DMS79 treated with DMSO at 0.1 percent for 48 hours (cell line): ENCODE measurements around the gene IL19.

Experiments
- DNase-seq: peaks from one replicate; lab custom pipeline; 2025; lab: John Stamatoyannopoulos, UW

Gene IL19, protein sequence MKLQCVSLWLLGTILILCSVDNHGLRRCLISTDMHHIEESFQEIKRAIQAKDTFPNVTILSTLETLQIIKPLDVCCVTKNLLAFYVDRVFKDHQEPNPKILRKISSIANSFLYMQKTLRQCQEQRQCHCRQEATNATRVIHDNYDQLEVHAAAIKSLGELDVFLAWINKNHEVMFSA

DNA sequence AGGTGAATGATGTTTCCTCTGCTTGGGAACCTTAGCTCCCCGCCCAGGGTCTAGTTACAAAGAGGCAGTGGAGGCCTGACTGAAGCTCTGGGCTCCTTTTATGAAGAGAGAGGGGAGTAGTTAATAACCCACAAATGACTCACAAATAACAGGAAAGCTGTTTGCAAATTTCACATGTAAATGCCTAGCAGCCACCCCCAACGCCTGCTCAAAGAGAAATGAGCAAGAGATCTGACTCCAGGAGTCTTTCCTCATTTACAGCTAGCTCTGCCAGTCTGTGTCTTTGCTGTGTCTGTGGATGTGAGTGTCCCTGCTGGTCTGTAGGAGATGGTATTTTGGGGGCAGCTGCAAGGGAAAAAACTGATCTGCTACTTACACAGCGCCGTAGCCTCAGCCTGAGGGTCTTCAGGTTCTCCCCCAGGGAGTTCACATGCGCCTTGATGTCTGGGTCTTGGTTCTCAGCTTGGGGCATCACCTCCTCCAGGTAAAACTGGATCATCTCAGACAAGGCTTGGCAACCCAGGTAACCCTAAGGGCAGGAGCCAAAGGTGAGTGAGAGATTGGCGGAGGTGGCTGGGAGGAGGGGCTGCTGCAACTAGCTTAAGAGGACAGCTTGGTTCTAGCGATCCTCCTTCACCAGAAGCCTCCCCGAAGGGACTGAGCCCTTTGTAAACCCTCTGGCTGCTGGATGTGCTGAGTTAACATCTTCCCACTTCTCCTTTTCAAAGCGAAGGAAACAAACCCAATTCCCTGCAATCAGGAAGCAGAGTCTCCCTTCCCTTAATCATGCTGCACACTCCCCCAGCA is at the start of gene IL19:
Gene IL19 (plus strand): TSS at position 243 of the 807 bp plus-strand sequence. CDS start 65,890 bp downstream, outside the sequence.
- DNase-seq, result no peak

DNA sequence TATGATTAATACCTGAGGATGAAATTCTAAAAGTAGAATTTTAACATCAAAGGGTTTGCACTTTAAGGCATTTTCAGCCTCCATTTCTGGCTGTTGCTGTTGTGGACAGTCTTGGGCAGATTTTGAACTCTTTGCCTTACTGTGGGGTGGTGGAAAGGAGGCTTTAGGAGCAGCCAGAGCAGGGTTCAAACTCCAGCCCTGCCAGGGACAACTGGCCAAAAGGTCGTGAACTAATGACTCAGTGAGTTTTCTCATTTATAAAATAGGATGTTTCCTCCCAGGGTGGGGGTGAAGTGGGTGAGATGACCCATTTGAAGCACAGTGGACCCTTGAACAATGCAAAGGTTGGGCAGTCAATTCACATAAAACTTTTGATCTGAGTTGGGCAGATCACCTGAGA is 49.1 kb upstream of the IL19 start:
- DNase-seq, result no peak

DNA sequence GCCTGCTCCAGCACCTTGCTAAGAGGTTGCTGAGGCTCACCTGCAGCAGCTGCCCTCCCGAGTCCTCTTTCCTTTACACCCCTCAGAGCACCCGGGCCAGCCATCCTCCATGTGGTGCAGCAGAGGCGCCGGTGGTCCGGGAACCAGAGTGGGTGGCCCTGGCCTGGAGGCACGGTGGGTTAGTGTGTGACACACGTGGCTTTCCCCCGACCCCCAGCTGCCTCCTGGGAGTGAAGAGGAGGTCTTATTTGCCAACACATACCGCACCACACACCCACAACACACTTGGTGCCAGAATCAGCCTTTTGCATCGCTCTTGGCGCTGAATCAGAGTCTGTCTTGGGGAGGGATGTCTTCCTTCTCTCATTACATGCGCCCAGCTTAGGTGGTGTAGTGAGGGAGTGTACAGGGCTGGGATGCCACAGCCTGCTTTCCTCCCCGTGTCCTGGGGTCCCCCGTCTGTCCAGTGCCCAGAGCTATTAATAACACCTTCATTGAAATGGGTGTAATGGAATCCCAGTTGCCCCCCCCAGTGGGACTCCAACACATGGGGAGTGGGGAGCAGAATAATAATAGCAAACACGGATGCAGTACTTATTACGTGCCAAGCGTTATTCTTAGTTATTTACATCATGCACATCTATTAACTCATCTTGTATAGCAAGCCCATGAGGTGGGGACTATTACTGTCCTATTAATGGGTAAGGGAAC is 47.7 kb upstream of the IL19 start:
- DNase-seq, result no peak

DNA sequence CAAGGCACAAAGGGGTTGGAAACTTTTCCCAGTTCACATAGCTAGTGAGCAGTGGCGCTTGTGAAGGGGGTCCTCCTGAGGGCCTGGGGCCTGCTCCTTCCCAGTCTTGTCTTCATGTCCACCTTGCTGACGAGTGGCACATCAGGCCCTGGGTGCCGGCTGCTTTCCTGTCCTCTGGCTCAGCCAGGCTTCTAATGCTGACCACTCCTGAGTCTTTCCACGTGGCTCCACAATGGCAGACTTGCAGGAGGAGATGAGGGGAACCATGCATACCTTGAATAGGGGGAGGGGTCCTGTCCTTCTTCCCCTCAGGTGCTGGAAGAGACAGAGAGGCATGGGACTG is 47.1 kb upstream of the IL19 start:
- no peak for DNase-seq

DNA sequence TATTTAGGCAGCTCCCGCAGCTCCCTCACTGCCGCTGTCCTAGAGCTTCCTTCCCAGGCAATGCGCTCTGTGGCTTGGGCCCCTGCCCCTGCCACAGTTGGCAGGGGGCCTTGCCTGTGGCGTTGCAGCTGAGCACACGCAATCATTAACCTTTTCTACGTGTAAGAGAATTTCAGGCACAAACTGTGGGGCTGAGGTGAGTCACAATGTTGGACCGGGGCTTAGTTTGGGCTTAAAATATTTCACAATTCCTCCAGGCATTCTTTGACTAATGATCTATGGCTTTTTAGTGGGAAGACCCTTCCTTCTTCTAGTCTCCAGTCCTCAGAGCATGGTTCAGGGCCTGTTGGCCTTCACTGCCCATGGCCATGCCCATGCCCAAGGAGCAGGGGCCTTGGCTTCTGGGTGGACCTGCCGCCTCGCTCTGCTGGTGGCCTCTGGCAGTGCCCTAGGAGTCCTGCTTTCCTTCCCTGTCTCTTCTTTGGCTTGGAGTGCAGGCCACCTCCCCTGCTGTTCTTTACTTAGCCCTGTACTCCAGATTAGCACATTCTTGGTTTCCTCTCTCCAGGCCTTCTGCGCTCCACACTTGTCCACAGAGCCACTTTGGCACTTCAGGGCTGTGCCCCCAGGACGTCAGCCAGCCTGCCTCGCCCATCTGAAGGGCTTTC is 46.6 kb upstream of the IL19 start:
- DNase-seq, result no peak

DNA sequence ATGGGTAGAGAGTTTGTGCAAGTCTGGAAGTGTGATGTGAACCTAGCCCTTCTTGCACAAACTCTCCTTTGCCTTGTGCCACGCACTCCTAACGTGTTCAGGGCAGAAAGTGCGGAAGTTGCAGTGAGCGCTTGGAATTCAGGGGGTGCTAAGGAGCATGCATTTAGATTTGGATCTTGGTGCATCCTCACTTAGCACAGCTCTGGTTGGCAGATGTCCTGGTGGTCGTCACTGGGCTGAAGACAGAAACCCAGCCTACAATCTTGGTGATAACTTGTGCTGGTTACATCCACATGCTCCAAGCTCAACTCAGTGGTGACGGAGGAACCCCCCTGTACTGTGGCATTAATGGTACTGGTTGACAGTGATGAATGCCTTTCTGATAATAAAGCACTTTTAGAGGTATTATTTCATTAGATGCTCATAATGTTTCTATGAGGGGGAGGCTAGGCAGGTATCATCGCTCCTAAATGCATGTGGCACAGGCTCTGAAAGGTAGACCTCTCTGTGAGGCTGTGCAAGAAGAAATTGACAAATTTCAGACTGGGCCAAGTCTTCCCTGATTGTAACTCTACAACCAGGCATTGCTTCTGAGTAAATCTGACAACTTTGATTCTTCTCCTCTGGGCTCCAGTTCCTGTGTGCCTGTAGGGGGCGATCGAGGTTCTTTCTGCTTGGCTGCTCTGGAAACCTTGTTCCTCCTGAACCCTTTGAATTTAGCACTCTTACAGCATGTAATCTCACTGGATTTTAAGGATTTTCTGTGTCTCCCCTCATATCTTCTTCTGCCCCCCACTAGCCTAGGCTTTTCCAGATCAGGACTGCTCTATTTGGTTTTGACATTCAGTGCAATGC is 45.2 kb upstream of the IL19 start:
- no peak for DNase-seq

DNA sequence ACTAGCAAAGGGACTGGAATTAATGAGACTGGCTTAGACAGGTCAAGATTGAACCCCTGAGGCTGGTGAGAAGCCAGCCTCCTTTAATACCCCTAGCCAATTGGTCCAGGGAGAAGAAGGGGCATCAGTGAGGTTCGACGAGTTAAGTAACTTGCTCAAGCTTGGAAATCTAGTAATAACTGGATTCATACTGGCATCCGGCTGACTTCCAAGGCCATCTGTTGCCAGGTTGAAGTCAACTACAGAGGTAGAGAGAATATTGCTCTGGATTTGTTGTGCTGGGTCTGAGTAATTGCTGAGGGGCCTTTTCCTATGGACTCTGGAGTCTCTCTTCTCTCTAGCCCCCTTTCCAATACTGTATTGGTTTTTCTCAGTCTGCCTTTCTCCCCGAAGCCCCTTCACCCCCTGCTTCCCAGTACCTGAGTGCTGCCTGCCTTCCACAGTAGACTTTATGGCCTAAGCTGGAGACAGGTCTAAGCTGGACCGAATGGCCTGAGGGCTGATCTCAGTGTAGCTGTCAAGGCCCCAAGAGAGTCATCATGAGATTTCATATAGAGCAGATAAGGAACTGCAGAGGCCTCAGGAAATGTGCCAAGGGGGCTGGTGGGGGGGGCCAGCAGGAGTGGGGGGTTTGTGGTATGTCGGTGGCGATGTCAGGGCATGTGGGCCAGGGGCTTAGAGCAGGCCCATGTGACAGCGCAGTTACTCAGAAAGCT is 42.4 kb upstream of the IL19 start:
- DNase-seq, result no peak

DNA sequence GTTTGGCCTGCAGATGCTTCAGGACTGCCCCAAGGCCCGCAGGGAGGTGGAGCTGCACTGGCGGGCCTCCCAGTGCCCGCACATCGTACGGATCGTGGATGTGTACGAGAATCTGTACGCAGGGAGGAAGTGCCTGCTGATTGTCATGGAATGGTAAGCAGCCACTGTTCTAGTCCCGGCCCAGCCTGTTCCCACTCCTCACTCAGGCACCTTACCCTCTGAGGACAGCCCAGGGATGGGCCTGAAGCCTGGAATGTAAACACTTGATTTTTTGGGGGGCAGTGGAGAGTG is 41.9 kb upstream of the IL19 start:
- no peak for DNase-seq

DNA sequence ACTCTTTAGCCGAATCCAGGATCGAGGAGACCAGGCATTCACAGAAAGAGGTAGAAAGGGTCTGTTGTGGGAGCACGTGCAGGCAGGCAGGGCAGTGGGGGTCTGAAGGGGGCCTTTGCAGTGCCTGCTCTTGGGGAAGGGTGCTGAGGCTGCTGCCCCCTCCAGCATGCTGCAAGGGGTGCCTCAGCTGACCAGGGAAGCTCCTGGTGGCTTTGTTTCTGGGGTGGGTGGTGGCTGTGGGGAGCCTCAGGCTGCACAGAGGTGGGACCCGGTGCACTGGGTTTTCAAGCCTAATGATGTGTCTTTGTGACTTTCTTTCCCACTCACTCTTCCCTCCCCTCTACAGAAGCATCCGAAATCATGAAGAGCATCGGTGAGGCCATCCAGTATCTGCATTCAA is 41.5 kb upstream of the IL19 start:
- no peak for DNase-seq

DNA sequence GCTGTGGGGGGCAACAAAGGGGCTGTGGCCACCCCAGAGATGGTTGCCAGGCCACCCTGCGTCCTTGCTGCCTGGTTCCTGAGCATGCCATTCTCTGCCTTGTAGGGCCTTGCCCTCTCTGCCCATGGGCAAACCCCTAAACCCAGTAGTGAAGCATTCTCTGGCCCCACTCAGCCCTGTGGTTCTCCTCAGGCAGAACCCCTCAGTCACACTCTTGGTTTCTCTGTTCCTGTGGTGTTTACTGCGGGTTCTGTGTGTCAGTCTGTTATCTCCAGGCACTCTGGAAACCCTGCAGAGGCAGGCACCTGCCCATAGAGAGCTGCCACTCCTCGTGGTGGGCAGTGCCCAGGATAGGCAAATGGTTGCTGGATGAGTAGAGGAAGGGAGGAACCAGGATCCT is 41.1 kb upstream of the IL19 start:
- no peak for DNase-seq

DNA sequence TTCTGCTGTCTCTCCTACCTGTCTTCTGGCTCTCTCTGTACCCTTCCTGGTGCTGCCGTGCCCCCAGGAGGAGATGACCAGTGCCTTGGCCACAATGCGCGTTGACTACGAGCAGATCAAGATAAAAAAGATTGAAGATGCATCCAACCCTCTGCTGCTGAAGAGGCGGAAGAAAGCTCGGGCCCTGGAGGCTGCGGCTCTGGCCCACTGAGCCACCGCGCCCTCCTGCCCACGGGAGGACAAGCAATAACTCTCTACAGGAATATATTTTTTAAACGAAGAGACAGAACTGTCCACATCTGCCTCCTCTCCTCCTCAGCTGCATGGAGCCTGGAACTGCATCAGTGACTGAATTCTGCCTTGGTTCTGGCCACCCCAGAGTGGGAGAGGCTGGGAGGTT is 38.1 kb upstream of the IL19 start:
- DNase-seq, result no peak

DNA sequence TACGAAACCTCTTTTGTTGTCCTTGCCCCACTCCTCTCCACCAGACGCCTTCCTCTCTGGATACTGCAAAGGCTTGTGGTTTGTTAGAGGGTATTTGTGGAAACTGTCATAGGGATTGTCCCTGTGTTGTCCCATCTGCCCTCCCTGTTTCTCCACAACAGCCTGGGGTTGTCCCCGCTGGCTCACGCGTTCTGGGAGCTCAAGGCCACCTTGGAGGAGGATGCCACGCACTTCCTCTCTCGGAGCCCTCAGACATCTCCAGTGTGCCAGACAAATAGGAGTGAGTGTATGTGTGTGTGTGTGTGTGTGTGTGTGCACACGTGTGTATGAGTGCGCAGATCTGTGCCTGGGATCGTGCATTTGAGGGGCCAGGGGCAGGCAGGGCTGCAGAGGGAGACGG is 37.6 kb upstream of the IL19 start:
- no peak for DNase-seq

DNA sequence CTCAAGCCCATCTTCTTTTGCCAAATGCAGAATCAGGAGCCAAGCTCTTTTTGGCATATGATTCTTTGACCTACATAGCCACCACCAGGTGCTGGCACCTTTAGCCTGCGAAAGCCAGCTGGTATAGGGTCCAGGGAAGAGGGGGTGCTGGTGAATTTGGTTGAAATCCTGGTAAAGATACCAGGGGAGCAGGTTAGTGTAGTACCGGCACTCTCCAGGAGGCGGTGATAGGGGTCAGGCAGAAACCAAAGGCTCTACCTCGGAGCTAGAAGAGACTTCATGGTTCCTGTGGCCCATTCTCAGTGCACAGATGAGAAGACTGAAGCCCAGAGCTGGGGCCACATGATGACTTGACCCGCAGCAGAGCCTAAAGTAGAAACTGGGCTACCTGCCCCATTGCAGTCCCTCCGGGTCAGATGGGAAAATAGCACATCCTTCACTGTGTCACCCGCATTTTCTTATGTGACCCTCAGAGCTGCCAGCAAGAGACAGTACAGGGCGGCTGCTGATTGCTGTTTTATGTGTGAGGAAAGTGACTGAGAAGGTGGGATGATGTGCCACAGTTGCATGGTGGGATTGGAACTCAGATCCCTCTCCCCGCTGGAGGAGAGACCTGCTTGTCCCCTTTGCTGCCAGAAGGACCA is 36.0 kb upstream of the IL19 start:
- no peak for DNase-seq

DNA sequence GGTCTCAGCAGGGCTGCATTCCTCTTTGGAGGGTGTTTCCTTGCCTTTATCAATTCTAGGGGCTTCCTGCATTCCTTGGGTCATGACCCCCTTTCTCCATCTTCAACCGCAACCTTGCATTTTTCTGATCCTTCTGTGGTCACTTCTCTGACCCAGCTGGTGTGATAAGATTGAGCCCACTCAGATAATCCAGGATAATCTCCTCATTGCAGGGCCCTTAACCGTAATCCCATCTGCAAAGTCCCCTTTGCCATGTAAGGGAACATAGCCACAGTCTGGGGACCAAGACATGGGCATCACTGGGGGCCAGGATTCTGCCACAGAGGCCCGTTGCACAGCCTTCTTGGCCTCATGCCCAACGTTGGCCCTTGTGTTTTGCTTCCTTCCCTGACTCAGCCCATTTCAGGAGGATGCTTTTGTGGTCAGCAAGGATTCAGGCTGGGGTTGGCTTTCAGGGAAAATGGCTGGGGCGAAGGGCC is 35.0 kb upstream of the IL19 start:
- no peak for DNase-seq

DNA sequence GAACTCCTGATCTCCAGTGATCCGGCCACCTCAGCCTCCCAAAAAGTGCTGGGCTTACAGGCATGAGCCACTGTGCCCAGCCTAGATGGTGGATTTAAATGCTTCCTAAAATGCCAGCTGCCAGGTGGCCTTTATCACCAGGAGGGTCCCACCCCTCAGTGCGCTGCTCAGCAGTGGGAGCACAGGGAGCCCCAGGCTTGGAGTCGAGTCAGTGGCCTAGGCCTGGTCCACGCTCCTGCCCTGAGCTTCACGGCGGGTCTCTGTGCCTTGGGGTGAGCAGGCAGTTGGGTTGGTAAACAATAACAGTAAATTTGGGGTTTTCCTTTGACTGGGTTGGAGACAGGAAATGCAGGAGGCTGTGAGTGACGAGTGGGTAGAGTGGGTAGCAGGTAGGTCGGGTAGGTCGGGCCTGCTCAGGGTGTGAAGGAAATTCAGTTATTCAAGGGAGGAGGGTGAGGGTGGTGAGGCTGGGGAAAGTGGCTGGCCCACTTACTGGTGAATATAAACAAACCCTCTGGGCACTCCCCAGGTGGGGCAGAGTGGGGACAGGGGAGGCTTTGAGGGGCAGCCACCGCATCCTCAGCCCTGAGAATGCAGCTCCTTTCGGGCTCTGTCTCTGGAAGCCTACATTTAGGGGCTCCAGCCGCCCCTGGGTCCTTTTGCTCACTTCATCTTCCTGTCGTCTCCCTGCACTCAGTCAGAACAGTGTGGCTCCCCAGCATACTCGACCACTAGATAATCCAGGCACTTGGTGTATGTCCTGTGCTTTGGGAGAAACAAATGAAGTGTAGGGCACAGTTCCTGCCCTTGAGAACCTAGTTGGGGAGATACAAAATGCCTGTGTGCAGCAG is 33.5 kb upstream of the IL19 start:
- no peak for DNase-seq

DNA sequence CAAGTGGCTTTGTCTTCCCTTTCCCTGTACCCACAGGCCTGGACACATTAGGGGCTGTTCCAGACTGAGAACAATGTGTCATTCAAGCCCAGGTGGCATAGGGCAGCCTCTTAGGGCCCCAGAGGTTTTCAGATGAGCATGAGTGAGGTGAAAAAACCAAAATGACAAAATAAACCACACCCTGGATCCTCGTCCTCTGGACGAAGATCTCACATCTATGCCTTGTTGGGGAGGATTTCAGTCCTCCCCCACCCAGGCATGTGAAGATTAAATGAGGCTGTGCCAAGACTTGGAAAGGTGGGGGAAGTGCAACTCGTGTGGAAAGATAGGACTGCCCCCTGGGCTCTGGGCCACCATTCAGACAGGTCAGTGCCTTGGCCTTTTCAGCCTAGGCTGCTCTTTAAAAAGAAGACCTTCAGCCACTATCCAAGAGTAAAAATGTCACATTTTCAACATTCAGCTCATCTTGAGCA is 32.8 kb upstream of the IL19 start:
- no peak for DNase-seq

DNA sequence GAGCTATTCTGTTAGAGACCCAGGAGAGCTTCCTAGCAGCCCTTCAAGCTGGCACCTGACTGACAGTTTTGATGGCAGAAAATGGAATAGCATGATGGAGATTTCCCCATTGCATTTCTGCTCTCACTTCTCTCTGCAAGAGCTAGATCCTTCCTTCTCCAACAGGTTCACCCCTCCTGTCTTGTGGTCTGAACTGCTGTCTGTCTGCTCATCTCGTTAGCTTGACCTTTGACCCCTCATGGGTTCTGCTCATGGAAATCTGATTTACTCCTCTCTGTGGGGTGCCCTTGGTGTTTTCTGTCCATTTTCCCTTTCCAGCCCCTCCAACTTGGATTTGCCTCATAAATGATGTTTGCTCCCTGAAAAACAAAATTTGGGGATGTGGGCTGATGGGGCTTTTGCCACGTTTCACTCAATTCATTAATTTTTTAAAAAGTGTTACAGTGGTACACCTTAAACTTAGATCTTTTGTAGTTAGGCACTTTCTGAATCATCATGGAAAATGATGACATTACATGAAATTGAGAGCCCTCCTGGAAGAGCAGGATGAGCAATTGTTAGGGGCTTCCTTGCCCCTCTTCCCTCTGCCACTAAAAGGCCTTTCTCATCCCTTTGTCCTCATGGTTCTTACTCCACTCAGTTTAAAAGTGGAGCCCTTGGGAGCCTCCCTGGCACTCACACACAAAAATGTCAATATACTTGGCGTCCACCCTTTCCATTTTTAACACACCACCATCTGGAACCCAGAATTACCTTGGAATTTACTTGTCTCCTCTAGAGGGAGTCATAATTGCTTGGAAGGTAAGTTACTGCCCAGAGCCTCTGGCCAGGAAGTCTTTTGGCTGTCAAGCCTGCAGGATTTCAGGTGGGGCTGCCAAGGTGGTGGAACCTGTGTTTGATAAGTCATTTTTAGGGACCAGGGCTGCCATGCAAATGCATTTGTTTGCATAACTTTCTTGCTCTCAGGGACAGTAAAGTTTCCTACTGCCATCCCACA is 31.9 kb upstream of the IL19 start:
- DNase-seq, result peak; percentile 20

DNA sequence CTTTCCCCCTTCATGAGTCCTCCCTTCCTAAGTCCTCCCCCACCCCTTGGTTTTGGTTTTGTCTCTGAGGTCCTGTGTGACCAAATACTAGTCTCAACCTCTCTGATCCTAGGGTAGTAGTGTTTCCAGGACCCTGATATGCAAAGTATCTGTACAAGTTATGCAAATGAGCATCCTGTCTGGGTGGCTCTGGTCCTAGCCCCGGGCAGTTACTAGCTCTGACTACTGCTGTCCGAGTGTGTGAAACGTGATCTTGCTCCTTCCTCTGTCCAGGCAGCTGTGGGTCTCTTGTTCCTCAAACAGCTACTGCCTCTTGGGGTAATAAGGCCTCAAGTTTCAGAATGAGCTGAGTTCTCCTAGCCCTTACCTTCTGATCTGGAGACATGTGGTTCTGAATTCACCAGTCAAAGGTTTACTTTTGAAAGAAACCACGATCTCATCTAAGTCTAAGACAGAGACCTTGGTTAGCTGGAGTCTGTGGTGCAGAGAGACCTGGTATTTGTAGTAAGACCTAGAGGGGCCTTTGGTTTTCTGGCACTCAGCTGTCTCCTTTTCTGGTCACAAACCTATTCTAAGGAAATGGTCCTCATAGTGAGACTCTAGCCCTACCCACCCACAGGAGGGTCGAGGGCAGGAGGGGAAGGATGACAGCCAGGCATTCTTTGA is 31.0 kb upstream of the IL19 start:
- no peak for DNase-seq
